KOPT-K1 (cell line): Measurements from ENCODE around the gene CLCNKB.
"Not testable (repeated sequence)": the region's sequence is repeated elsewhere in the genome, so short reads cannot be mapped to it uniquely, and the experiment has no call there.

Experiments used
- H3K27ac ChIP-seq: fragments of 200-600 bp; sonication (generic); 2 replicates; pipeline ENCODE4 v1.5.1; 2016; ENCODE audit warnings: antibody characterized with exemption, mild to moderate bottlenecking, low read depth, low read length; ENCODE audit not compliant: poor library complexity, severe bottlenecking
- H3K36me3 ChIP-seq: fragments of 200-600 bp; sonication (generic); 2 replicates; pipeline ENCODE4 v1.5.1; 2017; ENCODE audit warnings: antibody characterized with exemption, mild to moderate bottlenecking, low read length, moderate library complexity; ENCODE audit not compliant: insufficient read depth
- H3K9me3 ChIP-seq: fragments of 200-600 bp; sonication (generic); 2 replicates; pipeline ENCODE4 v1.5.1; 2017; ENCODE audit warnings: antibody characterized with exemption, low read length, mild to moderate bottlenecking; ENCODE audit not compliant: insufficient read depth, poor library complexity, severe bottlenecking

CLCNKB gene

GRCh38 chr1:16043521-16043920, at the start of gene CLCNKB:
Gene CLCNKB (plus strand): TSS chr1:16043782. CDS start chr1:16044493, 711 bp downstream.
- H3K27ac ChIP-seq: no peak within 1 kb of the TSS
- H3K9me3 ChIP-seq: no peaks in the 10 kb centered on the region
- H3K36me3 ChIP-seq: no peaks in the 10 kb centered on the region

DNA sequence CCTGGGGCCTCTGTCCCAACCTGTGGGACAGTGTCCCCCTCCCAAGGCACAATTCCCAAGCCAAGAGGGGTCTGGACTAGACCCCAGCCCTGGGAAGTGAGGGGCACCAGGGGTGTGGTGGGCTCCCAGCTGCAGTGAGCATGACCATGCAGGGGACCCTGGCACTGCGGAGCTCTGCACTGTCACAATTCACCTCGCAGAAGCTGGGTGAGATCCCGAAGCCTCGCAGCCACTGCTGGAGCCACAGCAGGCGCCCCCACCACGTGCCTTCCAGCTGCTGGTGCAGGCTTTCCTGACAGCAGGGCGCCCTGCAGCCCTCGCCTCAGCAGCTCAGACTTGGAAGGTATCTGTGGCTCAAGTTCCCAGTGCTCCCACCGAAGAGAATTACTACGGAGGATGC, 49.5 kb upstream of the CLCNKB start:
- Histone ChIP-seq H3K27ac (no peak overlapping the region), H3K9me3 (no peaks in the 10 kb centered on the region), H3K36me3 (no peaks in the 10 kb centered on the region)

- no peaks in the 10 kb centered on the region for H3K9me3 ChIP-seq
- H3K27ac ChIP-seq: no peak overlapping the region
- H3K36me3 ChIP-seq: no peaks in the 10 kb centered on the region
These were observed 48.8 kb upstream of the CLCNKB start for GRCh38 chr1:15994590-15995351.

- Histone ChIP-seq H3K27ac (no peak overlapping the region), H3K9me3 (no peaks in the 10 kb centered on the region)
These were observed 46.5 kb upstream of the CLCNKB start for GRCh38 chr1:15997076-15997585.

GRCh38 chr1:15997637-15998280, 45.8 kb upstream of the CLCNKB start:
- Histone ChIP-seq H3K27ac (no peak overlapping the region), H3K9me3 (no peaks in the 10 kb centered on the region), H3K36me3 (no peaks in the 10 kb centered on the region)

More at GRCh38 chr1:15997076-15997585, 46.5 kb upstream of the CLCNKB start:
- H3K36me3 ChIP-seq: no peaks in the 10 kb centered on the region

- Histone ChIP-seq H3K9me3 (no peaks in the 10 kb centered on the region), H3K27ac (no peak overlapping the region), H3K36me3 (no peaks in the 10 kb centered on the region)
These were observed 44.7 kb upstream of the CLCNKB start for GRCh38 chr1:15998929-15999328.

- not testable (repeated sequence) for H3K27ac ChIP-seq, H3K36me3 ChIP-seq, H3K9me3 ChIP-seq
These were observed 42.3 kb upstream of the CLCNKB start for GRCh38 chr1:16001274-16001673.

- Histone ChIP-seq H3K27ac (no peak overlapping the region), H3K36me3 (no peaks in the 10 kb centered on the region)
These were observed 38.0 kb upstream of the CLCNKB start for GRCh38 chr1:16005597-16005996.

GRCh38 chr1:16006010-16006409, 37.6 kb upstream of the CLCNKB start:
- H3K9me3 ChIP-seq: no peaks in the 10 kb centered on the region
- H3K27ac ChIP-seq: no peak overlapping the region
- no peaks in the 10 kb centered on the region for H3K36me3 ChIP-seq

More at GRCh38 chr1:16005597-16005996, 38.0 kb upstream of the CLCNKB start:
- H3K9me3 ChIP-seq: no peaks in the 10 kb centered on the region

DNA sequence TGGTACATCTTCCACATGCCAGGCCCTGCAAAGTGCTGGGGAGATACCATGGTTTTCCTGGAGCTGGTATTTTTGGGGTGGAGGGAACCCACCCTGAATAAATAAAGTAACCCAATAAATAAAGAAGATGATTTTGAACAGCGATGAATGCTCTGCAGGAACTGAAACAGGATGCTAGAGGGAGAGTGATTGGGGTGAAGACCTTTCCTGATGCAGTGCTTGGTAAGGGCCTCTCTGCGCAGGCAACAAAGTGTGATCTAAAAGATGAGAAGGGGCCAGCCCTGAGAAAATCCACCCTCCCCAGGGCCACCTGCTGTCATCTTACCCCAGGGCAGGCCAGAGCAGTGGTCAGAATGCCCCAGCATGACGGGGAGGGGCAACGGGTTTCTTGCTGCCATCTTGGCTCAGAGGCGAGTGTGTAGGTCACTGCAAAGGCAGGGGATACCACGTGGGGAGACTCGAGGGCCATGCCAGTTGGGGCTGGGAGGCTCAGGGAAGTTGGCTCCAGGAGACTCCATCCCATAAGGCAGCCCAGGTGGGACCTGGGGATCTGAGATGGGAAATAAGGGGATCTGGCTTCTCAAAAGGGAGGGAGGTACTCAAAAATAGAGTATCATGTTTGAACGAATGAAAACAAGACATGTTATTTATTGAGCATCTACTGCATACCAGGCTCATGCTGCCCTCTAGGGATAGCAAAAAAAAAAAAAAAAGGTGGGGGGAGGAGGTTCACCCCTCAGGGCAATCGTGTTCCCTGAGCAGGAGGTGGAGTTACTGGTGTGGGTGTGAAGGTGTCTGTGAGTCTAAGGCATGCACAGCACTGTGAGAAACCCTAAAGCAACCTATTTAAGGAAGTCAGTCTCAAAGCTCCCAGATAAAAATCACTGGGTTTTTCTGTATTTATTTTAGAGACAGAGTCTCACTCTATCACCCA, 36.8 kb upstream of the CLCNKB start:
- H3K36me3 ChIP-seq: no peaks in the 10 kb centered on the region
- H3K27ac ChIP-seq: no peak overlapping the region
- no peaks in the 10 kb centered on the region for H3K9me3 ChIP-seq

- H3K9me3 ChIP-seq: no peaks in the 10 kb centered on the region
- H3K27ac ChIP-seq: no peak overlapping the region
These were observed 35.8 kb upstream of the CLCNKB start for GRCh38 chr1:16007671-16008341.

DNA sequence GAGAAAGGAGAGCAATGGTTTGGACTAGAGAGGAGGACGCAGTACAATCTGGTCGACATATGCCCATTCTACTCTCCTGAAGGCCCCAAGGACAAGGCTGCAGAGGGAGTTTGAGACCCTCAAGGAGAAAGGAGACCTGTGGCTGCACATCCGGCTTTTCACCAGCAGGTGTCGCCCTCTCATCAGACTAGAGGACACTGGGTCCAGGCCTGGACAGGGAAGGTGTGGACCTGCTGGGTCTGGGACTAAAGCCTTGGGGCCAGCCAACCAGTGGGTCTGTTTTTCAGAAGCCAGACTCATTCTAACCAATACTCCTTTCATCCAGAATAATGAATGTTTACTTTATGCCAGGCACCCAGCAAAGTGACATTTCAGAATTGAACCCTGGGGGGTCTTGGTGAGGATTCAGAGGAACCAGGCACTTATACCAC, 34.5 kb upstream of the CLCNKB start:
- no peaks in the 10 kb centered on the region for H3K36me3 ChIP-seq
- no peaks in the 10 kb centered on the region for H3K9me3 ChIP-seq
- H3K27ac ChIP-seq: no peak overlapping the region

More at GRCh38 chr1:16007671-16008341, 35.8 kb upstream of the CLCNKB start:
- H3K36me3 ChIP-seq: no peaks in the 10 kb centered on the region

- Histone ChIP-seq H3K9me3 (no peaks in the 10 kb centered on the region), H3K36me3 (no peaks in the 10 kb centered on the region), H3K27ac (no peak overlapping the region)
These were observed 33.9 kb upstream of the CLCNKB start for GRCh38 chr1:16009678-16010077.

GRCh38 chr1:16010837-16011236, 32.7 kb upstream of the CLCNKB start:
- no peaks in the 10 kb centered on the region for H3K36me3 ChIP-seq

More at GRCh38 chr1:16010837-16011236, 32.7 kb upstream of the CLCNKB start:
- no peak overlapping the region for H3K27ac ChIP-seq
- H3K9me3 ChIP-seq: no peaks in the 10 kb centered on the region
